DMS153 treated with DMSO at 0.1 percent for 48 hours (cell line): ENCODE results near the gene MIER2.
"Not testable (repeated sequence)": the region's sequence is repeated elsewhere in the genome, so short reads cannot be mapped to it uniquely, and the experiment has no call there.

ENCODE experiments used
- DNase-seq: peaks from one replicate; lab custom pipeline; 2025; ENCODE audit not compliant: unreplicated experiment; lab: John Stamatoyannopoulos, UW

The MIER2 gene

GRCh38 chr19:344625-345319, at the start of gene MIER2:
Gene MIER2 (minus strand): TSS chr19:344796. CDS start chr19:344782, 14 bp downstream.
- DNase-seq = peak; percentile 15

GRCh38 chr19:393560-393959, 49.0 kb upstream of the MIER2 start:
- not testable (repeated sequence) for DNase-seq

DNA sequence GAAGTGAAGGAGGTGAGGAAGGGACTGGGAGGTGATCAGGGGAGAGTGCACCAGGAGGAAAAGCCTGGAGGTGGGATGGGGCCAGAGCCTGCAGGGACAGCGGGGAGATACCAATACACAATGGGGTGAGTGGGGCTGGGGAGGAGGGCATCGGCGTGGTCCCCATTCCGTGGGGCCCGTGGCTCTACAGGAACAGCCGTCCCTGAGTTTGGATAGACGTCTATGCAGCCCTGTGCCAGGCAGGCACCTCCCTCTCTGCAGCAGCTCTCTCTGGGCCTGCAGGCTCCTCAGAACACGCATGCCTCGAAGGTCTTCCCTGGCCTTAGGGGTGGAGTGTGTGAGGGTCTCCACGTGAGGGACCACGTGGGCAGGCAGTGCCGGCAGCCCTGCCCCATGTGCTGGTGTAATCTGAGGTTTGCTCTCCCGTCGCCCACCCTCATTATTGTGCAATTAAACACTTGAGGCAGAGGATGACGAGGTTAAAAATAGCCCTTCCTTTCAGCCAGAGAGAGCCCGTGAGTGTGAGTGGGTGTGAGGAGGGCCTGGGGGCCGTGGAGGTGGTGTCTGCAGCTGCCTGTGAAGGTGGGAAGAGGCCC, 47.9 kb upstream of the MIER2 start:
- DNase-seq = no peak

DNA sequence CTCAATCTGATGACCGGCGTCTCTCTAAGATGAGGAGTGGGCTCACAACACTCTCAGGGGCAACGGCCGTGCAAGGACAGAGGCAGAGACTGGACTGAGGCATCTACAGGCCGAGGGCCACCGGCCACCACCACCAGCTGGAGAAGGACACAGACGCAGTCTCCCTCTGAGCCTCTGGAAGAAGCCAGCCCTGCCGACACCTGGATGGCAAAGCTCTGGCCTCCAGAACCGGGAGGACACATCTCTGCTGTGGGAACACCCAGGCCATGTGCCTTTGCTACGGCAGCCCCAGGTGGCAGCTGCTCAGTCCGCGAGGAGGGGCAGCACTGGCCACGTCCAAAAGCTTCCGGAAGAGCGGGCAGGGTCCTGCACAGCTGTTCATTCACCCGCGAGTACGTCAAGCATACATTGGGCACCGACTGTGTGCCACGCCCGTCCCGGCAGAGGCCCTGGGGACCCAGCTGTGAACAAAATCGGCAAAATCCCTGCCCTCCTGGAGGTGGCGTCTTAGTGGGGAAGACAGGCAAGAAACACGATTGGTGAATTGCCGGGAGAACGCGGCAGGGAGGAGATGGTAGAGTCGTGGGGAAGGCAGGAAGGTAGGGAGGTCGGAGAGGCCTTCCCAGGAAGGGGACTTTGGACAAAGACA, 47.3 kb upstream of the MIER2 start:
- no peak for DNase-seq

- DNase-seq = no peak
These were observed 46.6 kb upstream of the MIER2 start for GRCh38 chr19:391207-391557.

DNA sequence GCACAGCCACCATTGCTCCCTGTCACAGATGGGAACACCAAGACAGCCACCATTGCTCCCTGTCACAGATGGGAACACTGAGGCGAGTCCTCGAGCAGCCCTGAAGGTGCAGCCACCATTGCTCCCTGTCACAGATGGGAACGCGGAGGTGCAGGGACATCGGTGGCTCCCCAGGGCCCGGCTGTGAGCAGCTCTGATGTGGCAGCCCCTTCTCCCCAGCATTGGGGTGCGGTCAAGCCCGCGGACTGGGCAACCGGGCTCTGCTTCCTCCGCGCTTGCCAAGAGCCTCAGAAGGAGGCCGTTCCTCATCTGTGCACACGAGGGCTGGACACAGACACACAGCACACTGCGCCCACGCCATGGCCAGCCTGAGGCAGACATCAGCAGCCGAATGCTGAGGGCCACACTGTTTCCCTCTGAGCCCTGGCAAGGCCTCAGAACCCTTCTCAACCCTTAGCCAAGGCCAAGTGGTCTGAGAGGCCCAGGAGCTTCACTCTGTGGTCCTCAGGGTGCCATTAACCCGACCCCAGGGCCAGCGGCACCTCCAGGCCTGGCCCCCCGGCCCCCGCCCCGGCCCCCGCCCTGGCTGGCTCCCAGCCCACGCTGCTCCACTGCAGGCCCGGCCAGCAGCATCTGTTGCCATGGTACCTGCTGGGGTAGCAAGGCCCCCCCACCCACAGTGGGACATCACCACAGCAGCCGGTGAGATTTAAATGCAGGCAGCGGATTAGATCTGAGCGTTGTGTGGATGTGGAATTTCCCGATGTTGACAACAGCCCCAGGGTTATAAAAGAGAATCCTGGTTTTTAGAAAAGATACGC, 46.0 kb upstream of the MIER2 start:
- DNase-seq = no peak

DNA sequence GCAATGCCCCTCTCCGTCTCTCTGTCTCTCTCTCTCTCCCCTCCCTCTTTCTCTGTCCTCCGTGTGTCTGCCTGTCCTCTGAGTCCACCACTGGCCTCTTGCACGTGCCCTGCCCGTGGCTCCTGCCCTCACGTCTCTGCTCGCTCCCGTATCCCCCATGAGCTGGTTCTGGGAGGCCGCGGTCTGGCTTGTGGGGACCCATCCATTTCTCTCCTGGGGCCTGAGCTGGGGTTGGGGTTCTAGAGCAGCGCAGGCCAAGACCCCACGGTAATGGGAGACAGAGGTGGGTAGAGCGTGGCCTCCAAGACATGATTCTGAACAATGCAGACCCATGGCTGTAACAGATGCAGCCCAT, 45.3 kb upstream of the MIER2 start:
- DNase-seq = no peak

DNA sequence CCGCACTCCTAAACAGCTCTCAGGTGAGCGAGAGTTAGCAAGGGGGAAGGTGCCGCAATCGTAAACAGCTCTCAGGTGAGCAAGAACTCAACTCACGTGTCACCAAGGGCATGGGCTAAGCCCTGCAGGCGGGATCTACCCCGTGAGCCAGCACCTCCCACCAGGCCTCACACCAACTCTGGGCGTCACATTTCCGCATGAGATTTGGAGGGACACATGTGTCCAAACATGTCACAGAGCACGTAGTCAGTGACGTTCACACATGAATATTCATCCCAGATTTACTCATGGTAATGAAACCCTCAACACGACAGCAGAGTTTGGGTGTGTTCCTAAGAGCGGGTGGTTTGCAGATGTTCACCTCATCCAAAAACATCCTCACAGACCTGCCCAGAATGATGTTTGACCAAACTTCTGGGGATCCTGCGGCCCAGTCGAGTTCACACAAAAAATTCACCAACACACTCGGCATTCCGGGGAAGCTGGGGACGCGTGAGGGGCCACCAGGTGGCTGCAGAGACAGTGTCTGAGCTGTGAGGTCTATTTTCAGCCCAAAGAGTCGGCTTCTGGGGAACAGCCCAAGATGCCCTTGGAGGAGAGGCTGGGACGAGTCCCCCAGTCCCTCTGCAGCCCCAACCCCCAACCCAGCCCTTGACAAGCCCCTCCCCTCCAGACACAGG, 44.8 kb upstream of the MIER2 start:
- DNase-seq = no peak

- no peak for DNase-seq
These were observed 44.1 kb upstream of the MIER2 start for GRCh38 chr19:388691-389090.

- no peak for DNase-seq
These were observed 43.2 kb upstream of the MIER2 start for GRCh38 chr19:387777-388176.

DNA sequence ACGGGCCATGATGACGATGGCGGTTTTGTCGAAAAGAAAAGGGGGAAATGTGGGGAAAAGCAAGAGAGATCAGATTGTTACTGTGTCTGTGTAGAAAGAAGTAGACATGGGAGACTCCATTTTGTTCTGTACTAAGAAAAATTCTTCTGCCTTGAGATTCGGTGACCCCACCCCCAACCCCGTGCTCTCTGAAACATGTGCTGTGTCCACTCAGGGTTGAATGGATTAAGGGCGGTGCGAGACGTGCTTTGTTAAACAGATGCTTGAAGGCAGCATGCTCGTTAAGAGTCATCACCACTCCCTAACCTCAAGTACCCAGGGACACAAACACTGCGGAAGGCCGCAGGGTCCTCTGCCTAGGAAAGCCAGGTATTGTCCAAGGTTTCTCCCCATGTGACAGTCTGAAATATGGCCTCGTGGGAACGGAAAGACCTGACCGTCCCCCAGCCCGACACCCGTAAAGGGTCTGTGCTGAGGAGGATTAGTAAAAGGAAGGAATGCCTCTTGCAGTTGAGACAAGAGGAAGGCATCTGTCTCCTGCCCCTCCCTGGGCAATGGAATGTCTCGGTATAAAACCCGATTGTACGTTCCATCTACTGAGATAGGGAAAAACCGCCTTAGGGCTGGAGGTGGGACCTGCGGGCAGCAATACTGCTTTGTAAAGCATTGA, 42.2 kb upstream of the MIER2 start:
- DNase-seq = not testable (repeated sequence)

- not testable (repeated sequence) for DNase-seq
These were observed 41.6 kb upstream of the MIER2 start for GRCh38 chr19:386189-386588.

DNA sequence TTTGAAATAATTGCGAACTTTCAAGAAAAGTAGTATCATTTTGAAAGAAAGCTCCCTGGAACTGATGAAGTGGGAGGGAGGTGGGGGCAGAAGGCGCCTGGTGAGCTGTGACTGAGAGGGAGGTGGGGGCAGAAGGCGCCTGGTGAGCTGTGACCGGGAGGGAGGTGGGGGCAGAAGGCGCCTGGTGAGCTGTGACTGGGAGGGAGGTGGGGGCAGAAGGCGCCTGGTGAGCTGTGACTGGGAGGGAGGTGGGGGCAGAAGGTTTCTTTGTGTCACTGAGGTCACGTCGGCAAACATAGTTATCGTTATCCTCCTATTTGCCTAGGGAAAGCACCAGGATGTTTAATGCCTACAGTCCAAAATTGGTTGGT, 40.2 kb upstream of the MIER2 start:
- DNase-seq = no peak

DNA sequence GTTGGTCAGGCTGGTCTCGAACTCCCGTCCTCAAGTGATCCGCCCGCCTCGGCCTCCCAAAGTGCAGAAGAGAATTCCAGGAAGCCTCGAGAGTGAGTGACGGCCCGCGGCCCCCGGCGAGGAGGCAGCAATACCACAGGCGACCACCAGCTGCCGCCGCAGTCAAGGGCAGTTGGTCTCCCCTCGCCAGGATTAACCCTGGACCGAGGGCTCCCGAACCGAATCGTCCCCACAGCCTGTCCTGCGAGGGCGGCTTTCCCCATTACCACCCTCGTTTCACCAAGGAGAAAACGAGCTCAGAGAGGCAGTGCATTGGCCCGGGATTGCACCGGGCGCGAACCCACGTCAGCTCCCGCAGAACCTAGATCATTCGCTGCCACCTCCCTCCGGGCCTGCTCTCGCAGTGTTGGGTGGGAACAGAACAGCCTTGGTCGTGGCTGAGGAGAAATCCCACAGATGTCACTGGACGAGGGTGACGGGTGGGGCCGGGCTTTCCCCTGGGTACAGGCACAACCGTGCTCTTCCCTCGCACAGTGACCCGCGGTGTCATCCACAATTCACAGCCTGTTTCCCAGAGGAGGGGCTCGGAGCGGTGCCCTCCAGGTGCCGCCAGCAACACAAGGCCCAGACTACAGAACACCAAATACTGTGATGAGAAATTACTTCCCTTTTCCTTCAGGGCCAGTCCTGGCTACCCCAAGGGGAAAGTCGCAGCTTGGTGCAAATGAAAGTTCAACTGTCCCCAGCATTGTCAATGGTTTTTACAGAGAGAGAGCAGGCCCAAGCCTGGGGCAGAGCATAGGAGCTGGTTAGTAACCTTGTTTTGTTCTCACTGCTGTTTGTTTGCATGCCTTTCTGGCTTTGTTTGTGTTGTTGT, 39.6 kb upstream of the MIER2 start:
- DNase-seq = no peak

GRCh38 chr19:383040-383439, 38.4 kb upstream of the MIER2 start:
- DNase-seq = no peak

DNA sequence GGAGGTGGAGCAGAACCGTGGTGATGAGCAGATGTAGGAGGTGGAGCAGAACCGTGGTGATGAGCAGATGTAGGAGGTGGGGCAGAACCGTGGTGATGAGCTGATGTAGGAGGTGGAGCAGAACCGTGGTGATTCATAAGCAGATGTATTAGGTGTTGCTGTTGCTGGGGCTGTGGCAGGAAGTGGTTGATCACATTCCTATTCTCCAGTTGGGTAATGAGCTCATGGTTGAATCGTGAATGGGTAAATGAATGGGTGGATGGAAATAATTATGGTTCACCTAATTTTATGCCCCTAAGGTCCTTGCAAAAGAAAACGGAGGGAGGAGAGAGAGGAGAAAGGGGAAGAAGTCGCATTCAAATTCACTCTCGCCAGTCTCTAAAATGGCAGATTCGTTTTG, 38.0 kb upstream of the MIER2 start:
- not testable (repeated sequence) for DNase-seq

- DNase-seq = not testable (repeated sequence)
These were observed 37.3 kb upstream of the MIER2 start for GRCh38 chr19:381901-382300.

- not testable (repeated sequence) for DNase-seq
These were observed 36.1 kb upstream of the MIER2 start for GRCh38 chr19:380618-381219.

GRCh38 chr19:379796-380195, 35.2 kb upstream of the MIER2 start:
- DNase-seq = no peak
